Measurements from ENCODE around the gene PODNL1.

DNA sequence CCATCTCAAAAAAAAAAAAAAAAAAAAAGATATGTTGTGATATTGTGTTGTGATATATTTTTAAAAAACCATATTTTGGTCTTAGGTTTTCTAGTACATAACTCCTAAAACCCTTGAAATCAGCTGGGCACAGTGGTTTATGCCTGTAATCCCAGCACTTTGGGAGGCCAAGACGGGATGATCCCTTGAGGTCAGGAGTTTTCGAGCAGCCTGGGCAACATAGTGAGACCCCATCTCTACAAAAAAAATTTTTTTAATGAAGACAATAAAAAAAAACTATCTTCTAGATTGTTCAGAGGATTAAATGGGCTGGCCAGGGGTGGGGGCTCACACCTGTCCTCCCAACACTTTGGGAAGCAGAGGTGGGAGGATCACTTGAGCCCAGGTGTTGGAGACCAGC is 12.8 kb upstream of the PODNL1 start:
- no peak for TF ChIP-seq CTCF (IDR thresholded peaks at IDR 0.05 in 2 of 3, conservative IDR thresholded peaks at IDR 0.05 in 1 of 3; ENCODE audit: control insufficient read depth in 2 of 3, extremely low read depth in 1 of 3, insufficient read depth in 1 of 3, low read depth in 3 of 3, low read length in 3 of 3)
- TF ChIP-seq SP1 (IDR thresholded peaks at IDR 0.05; ENCODE audit: low read depth, low read length), result no peak
- TF ChIP-seq EZH2 (IDR thresholded peaks at IDR 0.05; ENCODE audit: borderline replicate concordance, control insufficient read depth, low read depth, low read length), result no peak
- TF ChIP-seq, protein P1, sequence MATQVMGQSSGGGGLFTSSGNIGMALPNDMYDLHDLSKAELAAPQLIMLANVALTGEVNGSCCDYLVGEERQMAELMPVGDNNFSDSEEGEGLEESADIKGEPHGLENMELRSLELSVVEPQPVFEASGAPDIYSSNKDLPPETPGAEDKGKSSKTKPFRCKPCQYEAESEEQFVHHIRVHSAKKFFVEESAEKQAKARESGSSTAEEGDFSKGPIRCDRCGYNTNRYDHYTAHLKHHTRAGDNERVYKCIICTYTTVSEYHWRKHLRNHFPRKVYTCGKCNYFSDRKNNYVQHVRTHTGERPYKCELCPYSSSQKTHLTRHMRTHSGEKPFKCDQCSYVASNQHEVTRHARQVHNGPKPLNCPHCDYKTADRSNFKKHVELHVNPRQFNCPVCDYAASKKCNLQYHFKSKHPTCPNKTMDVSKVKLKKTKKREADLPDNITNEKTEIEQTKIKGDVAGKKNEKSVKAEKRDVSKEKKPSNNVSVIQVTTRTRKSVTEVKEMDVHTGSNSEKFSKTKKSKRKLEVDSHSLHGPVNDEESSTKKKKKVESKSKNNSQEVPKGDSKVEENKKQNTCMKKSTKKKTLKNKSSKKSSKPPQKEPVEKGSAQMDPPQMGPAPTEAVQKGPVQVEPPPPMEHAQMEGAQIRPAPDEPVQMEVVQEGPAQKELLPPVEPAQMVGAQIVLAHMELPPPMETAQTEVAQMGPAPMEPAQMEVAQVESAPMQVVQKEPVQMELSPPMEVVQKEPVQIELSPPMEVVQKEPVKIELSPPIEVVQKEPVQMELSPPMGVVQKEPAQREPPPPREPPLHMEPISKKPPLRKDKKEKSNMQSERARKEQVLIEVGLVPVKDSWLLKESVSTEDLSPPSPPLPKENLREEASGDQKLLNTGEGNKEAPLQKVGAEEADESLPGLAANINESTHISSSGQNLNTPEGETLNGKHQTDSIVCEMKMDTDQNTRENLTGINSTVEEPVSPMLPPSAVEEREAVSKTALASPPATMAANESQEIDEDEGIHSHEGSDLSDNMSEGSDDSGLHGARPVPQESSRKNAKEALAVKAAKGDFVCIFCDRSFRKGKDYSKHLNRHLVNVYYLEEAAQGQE (IDR thresholded peaks at IDR 0.05; ENCODE audit: low read depth, low read length), result no peak
- TF ChIP-seq TBL1XR1 (IDR thresholded peaks at IDR 0.05; ENCODE audit: low read depth, low read length), result no peak
